GM12873 (cell line): ENCODE results near the gene HMOX1.

Source experiments
- CTCF ChIP-seq: IDR thresholded peaks from 2 replicates; pipeline ENCODE4 v1.5.1; 2012; ENCODE audit warnings: low read depth, mild to moderate bottlenecking, moderate library complexity, low read length, control low read depth; ENCODE audit not compliant: insufficient read depth; ENCODE audit errors: missing control alignments

Gene HMOX1

GRCh38 chr22:35337932-35338331 is 43.0 kb upstream of the HMOX1 start:
- TF ChIP-seq CTCF, result peak; percentile 34

DNA sequence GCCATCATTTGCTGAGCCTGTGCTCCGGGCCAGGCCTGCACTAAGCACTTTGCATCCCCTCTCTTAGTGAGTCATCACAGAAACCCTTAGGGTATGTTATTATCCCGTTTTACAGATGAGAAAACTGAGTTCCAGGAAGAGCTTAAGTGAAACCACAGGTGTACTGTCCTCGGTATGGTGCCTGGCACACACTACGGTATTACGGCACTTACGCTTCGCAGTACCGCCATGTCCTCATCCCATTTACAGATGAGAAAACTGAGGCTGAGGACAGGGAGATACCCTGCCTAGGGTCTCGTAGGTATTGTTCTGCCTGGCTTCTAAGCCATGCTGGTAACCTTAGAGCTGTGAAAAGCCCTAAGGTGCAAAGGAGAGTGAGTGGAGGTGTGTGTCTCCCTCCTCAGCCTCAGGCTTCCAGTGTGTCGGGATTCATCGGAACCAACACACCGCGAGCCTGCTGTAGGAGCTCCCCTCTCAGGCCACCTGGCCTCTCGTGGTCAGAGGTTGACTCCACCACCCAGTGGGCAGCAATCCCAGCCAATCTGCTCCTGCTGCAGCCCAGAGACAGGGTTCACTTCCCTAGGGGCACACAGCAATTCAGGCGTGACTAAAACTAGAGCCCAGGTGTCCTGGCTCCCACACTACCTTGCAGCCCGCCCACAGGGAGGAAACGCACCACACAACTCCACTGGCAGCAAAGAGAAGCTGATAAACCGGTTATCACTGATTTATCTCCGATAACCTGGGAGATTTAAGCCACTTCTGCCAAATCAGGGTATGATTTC is 39.6 kb upstream of the HMOX1 start:
- TF ChIP-seq CTCF, result no peak

DNA sequence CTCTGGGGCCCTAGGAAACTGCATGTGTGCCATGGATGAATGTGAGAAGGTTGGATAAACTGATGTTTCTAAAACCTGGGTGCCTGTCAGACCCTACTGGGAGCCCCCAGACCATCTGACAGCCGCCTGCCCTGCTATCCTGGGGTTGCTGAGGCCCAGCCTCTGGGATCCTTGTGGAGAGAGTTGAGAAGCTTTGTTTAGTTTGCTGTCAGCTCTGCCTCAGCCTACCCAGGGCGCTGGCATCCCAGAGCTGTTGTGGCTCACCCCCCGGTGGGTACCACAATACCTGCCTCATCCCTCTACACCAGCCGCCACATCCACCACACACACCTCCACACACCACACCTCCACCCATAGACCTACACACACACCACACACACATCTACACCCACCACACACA is 38.5 kb upstream of the HMOX1 start:
- TF ChIP-seq CTCF, result no peak

- no peak for TF ChIP-seq CTCF
Observed at GRCh38 chr22:35343664-35344550, 37.0 kb upstream of the HMOX1 start.

- no peak for TF ChIP-seq CTCF
Observed at GRCh38 chr22:35344956-35345690, 35.8 kb upstream of the HMOX1 start.

DNA sequence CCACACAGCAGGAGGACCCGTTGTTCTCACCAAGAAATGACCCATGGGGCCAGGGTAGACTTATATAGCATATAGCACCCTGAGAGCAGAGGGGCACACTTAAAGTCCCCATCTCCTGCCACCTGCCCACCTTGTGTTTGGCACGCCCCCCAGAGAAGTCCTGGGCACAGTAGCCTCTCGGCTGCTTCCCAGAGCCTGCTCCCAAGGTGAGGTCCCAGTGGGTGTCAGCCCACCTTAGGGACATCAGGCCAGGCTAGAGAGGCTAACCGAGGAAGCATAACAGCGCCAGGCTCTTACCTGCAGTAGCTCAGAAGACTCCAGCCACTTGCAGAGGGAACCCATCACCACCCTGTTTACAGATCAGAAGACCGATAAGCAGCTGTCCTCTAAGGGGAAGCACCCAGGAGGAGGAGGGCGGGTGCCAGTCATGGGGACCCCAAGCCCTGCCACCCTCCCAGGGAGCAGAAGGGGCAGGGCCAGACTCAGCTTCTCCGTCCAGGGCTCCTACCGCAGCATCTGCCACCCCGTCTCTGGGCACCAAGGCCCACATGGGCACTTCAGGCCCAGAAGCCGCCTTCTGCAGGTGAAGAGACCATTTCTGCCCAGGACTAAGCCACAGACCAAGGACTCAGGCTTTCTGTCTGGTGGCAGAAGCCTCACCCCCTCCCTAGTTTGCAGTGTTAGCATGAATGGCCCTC is 34.9 kb upstream of the HMOX1 start:
- TF ChIP-seq CTCF, result no peak
